ENCODE results near the gene SIX5.
A peak's percentile ranks its signal among the peaks of the same experiment; 100 is the strongest.

SIX5 gene

GRCh38 chr19:45814851-45815480, 45.9 kb upstream of the SIX5 start, which contains the start of gene RSPH6A:
RSPH6A (minus strand) TSS chr19:45815308; CDS start chr19:45815176, 132 bp downstream.
- H3K4me3 ChIP-seq (ENCODE audit: control insufficient read depth in 1 of 7, extremely low read depth in 1 of 7, insufficient read depth in 4 of 7, low read depth in 2 of 7, low read length in 6 of 7) = peak within 1 kb of the TSS in 6 of 7 experiments; percentile 25 to 75 (median 60)

DNA sequence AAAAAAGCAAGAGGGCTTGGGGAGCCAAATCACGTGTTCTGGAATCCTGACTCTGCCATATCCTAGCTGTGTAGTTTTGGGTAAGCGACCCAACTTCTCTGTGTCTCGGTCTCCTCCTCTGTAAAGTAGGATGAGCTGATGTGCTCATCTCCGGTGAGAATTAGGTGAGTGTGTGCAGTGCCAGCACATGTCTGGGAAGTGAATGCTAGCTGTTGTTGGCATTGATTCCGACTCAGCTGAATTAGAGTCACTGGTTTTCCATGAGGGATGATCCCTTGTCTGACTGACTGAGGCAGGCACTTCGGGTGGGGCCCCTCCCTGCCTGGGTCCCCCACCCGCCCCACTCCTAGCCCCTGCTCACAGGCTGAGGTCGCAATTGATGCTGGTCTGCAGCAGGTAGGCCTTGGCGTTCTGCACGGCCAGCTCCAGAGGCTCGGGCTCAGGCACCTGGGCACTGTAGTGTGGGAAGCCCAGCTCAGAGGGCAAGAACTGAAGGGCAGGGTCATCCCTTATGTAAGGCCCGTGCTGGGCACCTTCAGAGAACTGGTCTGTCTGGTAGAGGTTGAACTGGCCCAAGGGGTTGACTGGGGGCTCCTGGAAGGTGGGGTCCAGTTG, 45.2 kb upstream of the SIX5 start:
- Histone ChIP-seq H3K4me1 (ENCODE audit: control extremely low read depth in 1 of 4, control insufficient read depth in 4 of 4, insufficient read depth in 4 of 4, low read length in 3 of 4) (peaks cover 4 to 40% (median 39%) of the 10 kb centered on the region in 4 experiments), H3K36me3 (ENCODE audit: control insufficient read depth in 4 of 4, insufficient read depth in 4 of 4, low read length in 3 of 4) (peaks cover 0 to 6% (median 4%) of the 10 kb centered on the region in 4 experiments), H3K27me3 (replicated peaks in 2 of 5; ENCODE audit: control insufficient read depth in 4 of 5, insufficient read depth in 5 of 5, low read length in 4 of 5) (no peaks in the 10 kb centered on the region), H3K27ac (ENCODE audit: insufficient read depth in 1 of 2, low read depth in 1 of 2, low read length in 2 of 2, poor library complexity in 1 of 2, severe bottlenecking in 2 of 2) (no peak overlapping the region), H3K9me3 (ENCODE audit: control extremely low read depth in 1 of 5, control insufficient read depth in 4 of 5, insufficient read depth in 2 of 5, low read depth in 1 of 5, low read length in 4 of 5) (no peaks in the 10 kb centered on the region), H3K4me3 (ENCODE audit: control insufficient read depth in 1 of 7, extremely low read depth in 1 of 7, insufficient read depth in 4 of 7, low read depth in 2 of 7, low read length in 6 of 7) (no peak overlapping the region)
- ChIA-PET CTCF (interaction anchor here (0.8 to 8.1 kb wide), 8 partner anchors 9 to 46 kb away, joined by 3 to 52 read pairs (median 4); partner anchors contain the start of gene SIX5), POLR2A (interaction anchor here (0.6 kb wide), 1 partner anchor 15 kb away, joined by 4 read pairs; no protein-coding TSS in a partner anchor)
- no peak for DNase-seq
- WGBS (ENCODE audit: insufficient coverage) = 93% methylated on average over 5 of the region's 12 CpGs

More at GRCh38 chr19:45814851-45815480, 45.9 kb upstream of the SIX5 start, which contains the start of gene RSPH6A:
- DNase-seq = no peak
- 21% methylated on average over 28 of the region's 40 CpGs for WGBS (ENCODE audit: insufficient coverage)
- POLR2A ChIA-PET = interaction anchor here (0.6 kb wide), 1 partner anchor 15 kb away, joined by 4 read pairs; no protein-coding TSS in a partner anchor
- no peaks in the 10 kb centered on the region for H3K9me3 ChIP-seq (ENCODE audit: control extremely low read depth in 1 of 5, control insufficient read depth in 4 of 5, insufficient read depth in 2 of 5, low read depth in 1 of 5, low read length in 4 of 5)
- no peaks in the 10 kb centered on the region for H3K27me3 ChIP-seq (replicated peaks in 2 of 5; ENCODE audit: control insufficient read depth in 4 of 5, insufficient read depth in 5 of 5, low read length in 4 of 5)
- CTCF ChIA-PET = interaction anchor here (0.8 to 8.1 kb wide), 7 partner anchors 9 to 47 kb away, joined by 3 to 52 read pairs (median 4); partner anchors contain the start of gene SIX5
- H3K36me3 ChIP-seq (ENCODE audit: control insufficient read depth in 4 of 4, insufficient read depth in 4 of 4, low read length in 3 of 4) = peaks cover under 1 to 13% (median 8%) of the 10 kb centered on the region in 4 experiments
- H3K27ac ChIP-seq (ENCODE audit: insufficient read depth in 1 of 2, low read depth in 1 of 2, low read length in 2 of 2, poor library complexity in 1 of 2, severe bottlenecking in 2 of 2) = no peak within 1 kb of the TSS
- peaks cover 0 to 34% (median 32%) of the 10 kb centered on the region in 4 experiments for H3K4me1 ChIP-seq (ENCODE audit: control extremely low read depth in 1 of 4, control insufficient read depth in 4 of 4, insufficient read depth in 4 of 4, low read length in 3 of 4)

GRCh38 chr19:45812297-45812696, 43.2 kb upstream of the SIX5 start:
- H3K4me3 ChIP-seq (ENCODE audit: control insufficient read depth in 1 of 7, extremely low read depth in 1 of 7, insufficient read depth in 4 of 7, low read depth in 2 of 7, low read length in 6 of 7) = no peak overlapping the region
- no peak for DNase-seq

GRCh38 chr19:45809643-45810159, 40.6 kb upstream of the SIX5 start:
- CTCF ChIA-PET = interaction anchor here (1.0 to 8.1 kb wide), 2 partner anchors 12 to 106 kb away, joined by 4 to 52 read pairs; no protein-coding TSS in a partner anchor
- 0% methylated on average over 5 of the region's 7 CpGs for WGBS (ENCODE audit: insufficient coverage)
- peak; percentile 89 to 97 (median 95) for DNase-seq
- POLR2A ChIA-PET = interaction anchor here (0.6 kb wide), 2 partner anchors 80 to 92 kb away, joined by 3 to 5 read pairs; no protein-coding TSS in a partner anchor
- Histone ChIP-seq H3K27me3 (replicated peaks in 2 of 5; ENCODE audit: control insufficient read depth in 4 of 5, insufficient read depth in 5 of 5, low read length in 4 of 5) (peaks cover 0 to 2% (median 0%) of the 10 kb centered on the region in 5 experiments), H3K4me3 (ENCODE audit: control insufficient read depth in 1 of 7, extremely low read depth in 1 of 7, insufficient read depth in 4 of 7, low read depth in 2 of 7, low read length in 6 of 7) (peak overlapping the region in 4 of 7 experiments; percentile 23 to 61 (median 46)), H3K27ac (ENCODE audit: insufficient read depth in 1 of 2, low read depth in 1 of 2, low read length in 2 of 2, poor library complexity in 1 of 2, severe bottlenecking in 2 of 2) (peak overlapping the region in 1 of 2 experiments; percentile 81), H3K4me1 (ENCODE audit: control extremely low read depth in 1 of 4, control insufficient read depth in 4 of 4, insufficient read depth in 4 of 4, low read length in 3 of 4) (peaks cover 4 to 25% (median 22%) of the 10 kb centered on the region in 4 experiments), H3K36me3 (ENCODE audit: control insufficient read depth in 4 of 4, insufficient read depth in 4 of 4, low read length in 3 of 4) (peaks cover 0 to 4% (median 1%) of the 10 kb centered on the region in 4 experiments), H3K9me3 (ENCODE audit: control extremely low read depth in 1 of 5, control insufficient read depth in 4 of 5, insufficient read depth in 2 of 5, low read depth in 1 of 5, low read length in 4 of 5) (no peaks in the 10 kb centered on the region)

More at GRCh38 chr19:45812297-45812696, 43.2 kb upstream of the SIX5 start:
- no peaks in the 10 kb centered on the region for H3K27me3 ChIP-seq (replicated peaks in 2 of 5; ENCODE audit: control insufficient read depth in 4 of 5, insufficient read depth in 5 of 5, low read length in 4 of 5)
- no peak overlapping the region for H3K27ac ChIP-seq (ENCODE audit: insufficient read depth in 1 of 2, low read depth in 1 of 2, low read length in 2 of 2, poor library complexity in 1 of 2, severe bottlenecking in 2 of 2)
- no peaks in the 10 kb centered on the region for H3K9me3 ChIP-seq (ENCODE audit: control extremely low read depth in 1 of 5, control insufficient read depth in 4 of 5, insufficient read depth in 2 of 5, low read depth in 1 of 5, low read length in 4 of 5)
- peaks cover 0 to 6% (median 1%) of the 10 kb centered on the region in 4 experiments for H3K36me3 ChIP-seq (ENCODE audit: control insufficient read depth in 4 of 4, insufficient read depth in 4 of 4, low read length in 3 of 4)
- ChIA-PET CTCF (interaction anchor here (8.1 kb wide), 1 partner anchor 15 kb away, joined by 52 read pairs; no protein-coding TSS in a partner anchor), POLR2A (no interaction called here)
- H3K4me1 ChIP-seq (ENCODE audit: control extremely low read depth in 1 of 4, control insufficient read depth in 4 of 4, insufficient read depth in 4 of 4, low read length in 3 of 4) = peaks cover 4 to 43% (median 40%) of the 10 kb centered on the region in 4 experiments
- 98% methylated on average over 6 of the region's 6 CpGs for WGBS (ENCODE audit: insufficient coverage)

- CTCF ChIA-PET = interaction anchor here (1.5 to 2.3 kb wide), 3 partner anchors 12 to 36 kb away, joined by 3 to 5 read pairs (median 4); partner anchors contain the start of gene SIX5
- no peak overlapping the region for H3K27ac ChIP-seq (ENCODE audit: insufficient read depth in 1 of 2, low read depth in 1 of 2, low read length in 2 of 2, poor library complexity in 1 of 2, severe bottlenecking in 2 of 2)
- peaks cover 4 to 21% (median 19%) of the 10 kb centered on the region in 4 experiments for H3K4me1 ChIP-seq (ENCODE audit: control extremely low read depth in 1 of 4, control insufficient read depth in 4 of 4, insufficient read depth in 4 of 4, low read length in 3 of 4)
- DNase-seq = no peak
- POLR2A ChIA-PET = no interaction called here
- H3K27me3 ChIP-seq (replicated peaks in 2 of 5; ENCODE audit: control insufficient read depth in 4 of 5, insufficient read depth in 5 of 5, low read length in 4 of 5) = peaks cover 0 to 11% (median 9%) of the 10 kb centered on the region in 5 experiments
- no peaks in the 10 kb centered on the region for H3K36me3 ChIP-seq (ENCODE audit: control insufficient read depth in 4 of 4, insufficient read depth in 4 of 4, low read length in 3 of 4)
- H3K4me3 ChIP-seq (ENCODE audit: control insufficient read depth in 1 of 7, extremely low read depth in 1 of 7, insufficient read depth in 4 of 7, low read depth in 2 of 7, low read length in 6 of 7) = no peak overlapping the region
- no peaks in the 10 kb centered on the region for H3K9me3 ChIP-seq (ENCODE audit: control extremely low read depth in 1 of 5, control insufficient read depth in 4 of 5, insufficient read depth in 2 of 5, low read depth in 1 of 5, low read length in 4 of 5)
Measured at GRCh38 chr19:45805719-45806118, 36.7 kb upstream of the SIX5 start.

DNA sequence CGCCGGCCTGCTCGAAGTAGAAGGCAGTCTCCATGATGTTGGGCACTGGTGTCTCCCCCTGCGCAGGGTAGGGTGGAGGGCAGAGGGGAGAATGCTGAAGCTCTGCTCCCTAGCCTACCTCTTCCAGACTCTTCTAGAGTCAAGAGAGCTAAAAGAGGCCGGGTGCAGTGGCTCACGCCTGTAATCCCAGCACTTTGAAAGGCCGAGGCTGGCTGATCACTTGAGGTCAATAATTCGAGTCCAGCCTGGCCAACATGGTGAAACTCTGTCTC, 35.8 kb upstream of the SIX5 start:
- H3K36me3 ChIP-seq (ENCODE audit: control insufficient read depth in 4 of 4, insufficient read depth in 4 of 4, low read length in 3 of 4) = no peaks in the 10 kb centered on the region
- no peaks in the 10 kb centered on the region for H3K9me3 ChIP-seq (ENCODE audit: control extremely low read depth in 1 of 5, control insufficient read depth in 4 of 5, insufficient read depth in 2 of 5, low read depth in 1 of 5, low read length in 4 of 5)
- H3K4me3 ChIP-seq (ENCODE audit: control insufficient read depth in 1 of 7, extremely low read depth in 1 of 7, insufficient read depth in 4 of 7, low read depth in 2 of 7, low read length in 6 of 7) = no peak overlapping the region
- 95% methylated on average over 6 of the region's 8 CpGs for WGBS (ENCODE audit: insufficient coverage)
- no peak overlapping the region for H3K27ac ChIP-seq (ENCODE audit: insufficient read depth in 1 of 2, low read depth in 1 of 2, low read length in 2 of 2, poor library complexity in 1 of 2, severe bottlenecking in 2 of 2)
- DNase-seq = no peak
- H3K27me3 ChIP-seq (replicated peaks in 2 of 5; ENCODE audit: control insufficient read depth in 4 of 5, insufficient read depth in 5 of 5, low read length in 4 of 5) = peaks cover 0 to 14% (median 9%) of the 10 kb centered on the region in 5 experiments
- H3K4me1 ChIP-seq (ENCODE audit: control extremely low read depth in 1 of 4, control insufficient read depth in 4 of 4, insufficient read depth in 4 of 4, low read length in 3 of 4) = peaks cover 4 to 19% (median 13%) of the 10 kb centered on the region in 4 experiments
- CTCF ChIA-PET = interaction anchor here (1.0 to 2.9 kb wide), 5 partner anchors 9 to 33 kb away, joined by 3 to 9 read pairs (median 5); partner anchors contain the start of gene RSPH6A
- POLR2A ChIA-PET = interaction anchor here (0.6 kb wide), 1 partner anchor 11 kb away, joined by 3 read pairs; no protein-coding TSS in a partner anchor
